Sciatic nerve (tissue), 2 donors: ENCODE results near the gene LDB2. TPM values are rescaled to one million over a fixed set of nuclear protein-coding genes. Genes with fewer than 3 reads are reported as not detected.

Experiments
- ATAC-seq: fragments of 200-7000 bp; cut with Tn5 transposase; one replicate; pipeline ENCODE4 v1.9.1; 2020; ENCODE audit warnings: mild to moderate bottlenecking, moderate library complexity
- DNase-seq: peaks from one replicate; pipeline ENCODE4 v3.0.0-alpha.2; 2020; ENCODE audit warnings: low spot score
- intact Hi-C: fragments of 100-400 bp; cut with DNase I; formaldehyde crosslinking; loops from one replicate; pipeline ENCODE4 v1.14.2; 2022
- total RNA-seq: library from RNA; stranded (reverse); fragmentation: NEBNext Ultra II Directional; extraction: Animal tissue kit (Norgen Biotek cat#: 25700); gene quantifications from one replicate; pipeline ENCODE4 v1.2.1, GENCODE V29; 2021
- donor health status: DM: no; HTN: no; CAD: no.
- donor health status: DM: no; HTN: no; CAD: no.

Gene LDB2
- total RNA-seq, 1 donor from 2014 or later: 104 TPM

- ATAC-seq (no peak), DNase-seq (no peak)
- intact Hi-C loops: no loop called here
Observed at GRCh38 chr4:16707874-16708273, 190.6 kb downstream of the LDB2 start.

GRCh38 chr4:16706251-16706650 is 192.2 kb downstream of the LDB2 start:
- DNase-seq (no peak), ATAC-seq (no peak)
- intact Hi-C loops: no loop called here

- DNase-seq: no peak
- intact Hi-C loops: no loop called here
- no peak for ATAC-seq
Observed at GRCh38 chr4:16705341-16705740, 193.1 kb downstream of the LDB2 start.

DNA sequence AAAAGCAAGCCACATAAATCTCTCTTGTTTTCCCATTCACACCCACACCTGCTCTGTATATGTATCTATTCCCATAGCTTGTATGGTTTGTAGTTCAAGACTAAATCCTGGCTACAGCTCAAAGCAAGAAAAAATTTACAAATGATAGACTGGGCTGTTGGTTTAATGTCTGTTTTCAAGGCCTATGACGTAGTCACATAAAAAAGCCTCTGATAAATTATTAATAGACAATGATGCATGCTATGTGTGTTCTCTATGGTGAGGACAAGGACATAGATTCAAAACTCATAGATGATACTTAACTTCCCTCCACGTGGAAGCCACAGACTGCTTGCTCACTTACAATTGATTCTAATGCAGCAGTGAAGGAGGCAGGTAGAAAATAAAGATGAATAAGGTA is 194.0 kb downstream of the LDB2 start:
- intact Hi-C loops: no loop called here
- ATAC-seq (no peak), DNase-seq (no peak)

DNA sequence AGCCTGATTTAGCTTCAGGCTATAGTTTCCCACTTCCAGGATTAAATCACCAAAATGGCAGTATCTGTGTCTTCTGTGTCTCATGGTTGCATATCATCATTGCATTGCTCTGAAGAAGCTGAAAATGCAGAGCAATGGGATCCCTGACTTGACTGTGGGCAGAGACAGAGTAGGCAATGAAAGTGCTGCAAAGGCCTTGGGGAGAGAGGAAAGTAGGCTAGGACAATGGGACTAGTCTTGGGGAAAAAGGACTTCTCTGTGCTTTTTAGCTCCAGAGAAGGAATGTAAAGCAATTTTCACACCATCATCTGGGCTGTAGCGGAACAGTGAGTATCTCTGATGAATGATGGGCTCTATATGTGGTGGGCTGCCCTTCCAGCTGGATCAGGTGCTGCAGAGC is 202.5 kb downstream of the LDB2 start:
- ATAC-seq: no peak
- intact Hi-C loops: no loop called here
- DNase-seq: no peak

DNA sequence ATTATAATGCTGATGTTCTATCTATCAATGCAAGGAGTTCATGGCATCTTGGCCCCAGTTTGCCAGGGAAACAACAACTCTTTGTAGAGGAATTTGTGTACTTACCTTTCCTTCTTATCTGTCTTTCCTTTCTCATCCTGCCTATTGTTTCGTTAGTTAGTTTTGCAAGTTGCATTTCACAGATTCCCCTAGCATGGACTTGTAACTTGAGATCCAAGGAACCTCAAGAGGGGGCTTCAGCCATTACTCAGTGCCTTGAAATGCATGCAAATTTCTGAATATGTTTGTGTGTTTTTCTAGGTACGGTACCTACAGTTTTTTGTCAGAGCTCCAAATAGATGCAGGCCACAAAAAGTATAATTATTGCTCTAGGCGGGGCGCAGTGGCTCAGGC is 203.6 kb downstream of the LDB2 start:
- intact Hi-C loops: no loop called here
- DNase-seq (no peak), ATAC-seq (no peak)

- ATAC-seq: no peak
- intact Hi-C loops: no loop called here
- DNase-seq: no peak
Observed at GRCh38 chr4:16694173-16694883, 204.1 kb downstream of the LDB2 start.

- no peak for ATAC-seq
- intact Hi-C loops: no loop called here
- DNase-seq: no peak
Observed at GRCh38 chr4:16693641-16694040, 204.8 kb downstream of the LDB2 start.

- intact Hi-C loops: no loop called here
- no peak for DNase-seq
- ATAC-seq: peak; percentile 84
Observed at GRCh38 chr4:16692961-16693506, 205.4 kb downstream of the LDB2 start.

GRCh38 chr4:16692524-16692923 is 205.9 kb downstream of the LDB2 start:
- ATAC-seq (peak; percentile 72), DNase-seq (no peak)
- intact Hi-C loops: no loop called here

GRCh38 chr4:16692046-16692445 is 206.4 kb downstream of the LDB2 start:
- intact Hi-C loops: no loop called here

DNA sequence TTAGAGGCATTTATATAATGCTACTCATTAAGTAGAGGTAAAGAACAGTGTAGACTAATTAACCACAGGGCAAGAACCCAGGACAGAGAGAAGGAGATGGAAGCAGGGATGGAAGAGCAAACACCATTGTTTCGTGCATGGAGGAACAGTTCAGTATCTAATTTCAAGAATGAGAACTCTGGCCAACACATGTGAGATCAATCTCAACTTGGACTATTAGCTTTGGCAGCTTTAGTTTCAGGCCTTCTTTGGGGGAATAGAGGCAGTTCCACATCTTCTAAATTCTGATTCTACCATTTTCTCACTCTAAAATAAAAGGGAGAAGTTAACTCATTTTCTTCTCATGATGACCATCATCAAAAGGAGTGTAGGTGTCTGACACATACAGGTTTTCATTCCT is 207.0 kb downstream of the LDB2 start:
- peak; percentile 67 for ATAC-seq
- intact Hi-C loops: no loop called here
- DNase-seq: no peak

More at GRCh38 chr4:16692046-16692445, 206.4 kb downstream of the LDB2 start:
- no peak for DNase-seq
- ATAC-seq: no peak

DNA sequence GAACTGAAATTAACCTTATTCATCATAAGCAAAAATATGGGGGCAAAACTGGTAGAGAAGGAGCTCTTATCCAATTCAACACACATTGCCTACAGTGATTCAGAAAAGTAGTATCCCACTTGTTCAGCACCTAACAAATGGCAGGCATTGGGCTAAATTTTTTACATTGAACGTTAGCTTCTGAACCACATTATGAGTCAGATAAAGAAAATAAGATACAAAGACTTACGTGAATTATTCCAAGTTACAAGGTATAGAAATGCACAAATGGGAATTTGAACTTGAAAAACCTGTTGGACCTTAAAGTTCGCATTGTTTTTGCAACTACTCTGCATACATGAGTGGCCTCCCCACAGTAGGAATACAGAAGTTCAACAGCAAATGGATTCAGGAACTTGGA is 210.6 kb downstream of the LDB2 start:
- ATAC-seq (no peak), DNase-seq (no peak)
- intact Hi-C loops: no loop called here

DNA sequence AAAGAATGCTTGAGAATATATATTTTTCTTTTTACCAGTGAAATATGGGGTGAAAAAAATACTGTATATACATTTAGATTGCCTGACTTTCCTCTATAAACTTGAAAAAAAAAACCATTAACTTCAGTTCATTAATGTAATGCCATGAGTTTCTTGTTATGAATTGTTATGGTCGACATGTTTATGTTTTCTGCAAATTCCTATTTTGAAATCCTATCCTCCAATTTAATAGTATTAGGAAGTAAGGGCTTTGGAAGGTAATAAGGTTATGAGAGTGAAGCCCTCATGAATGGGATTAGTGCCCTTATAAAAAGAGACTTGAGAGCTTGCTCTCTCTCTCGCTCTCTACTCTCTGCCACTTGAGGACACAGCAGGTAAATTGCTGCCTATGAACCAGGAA is 211.4 kb downstream of the LDB2 start:
- intact Hi-C loops: no loop called here
- DNase-seq (no peak), ATAC-seq (no peak)

- ATAC-seq: peak; percentile 80
- intact Hi-C loops: no loop called here
- DNase-seq: no peak
Observed at GRCh38 chr4:16686195-16686594, 212.2 kb downstream of the LDB2 start.

DNA sequence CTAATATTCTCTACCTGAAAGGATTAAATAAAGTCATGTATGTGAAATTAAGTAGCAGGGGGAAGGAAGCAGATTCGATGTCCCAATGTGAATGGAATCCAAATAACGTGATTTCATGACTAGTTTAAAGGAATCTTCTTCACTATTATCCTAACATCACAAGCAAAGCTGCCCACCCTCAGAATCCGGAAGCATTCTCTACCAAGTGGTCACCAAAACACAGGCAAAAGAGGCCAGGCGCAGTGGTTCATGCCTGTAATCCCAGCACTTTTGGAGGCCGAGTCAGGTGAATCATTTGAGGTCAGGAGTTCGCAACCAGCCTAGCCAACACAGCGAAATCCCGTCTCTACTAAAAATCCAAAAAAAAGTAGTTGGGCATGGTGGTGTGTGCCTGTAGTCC is 212.9 kb downstream of the LDB2 start:
- ATAC-seq (no peak), DNase-seq (no peak)
- intact Hi-C loops: no loop called here

DNA sequence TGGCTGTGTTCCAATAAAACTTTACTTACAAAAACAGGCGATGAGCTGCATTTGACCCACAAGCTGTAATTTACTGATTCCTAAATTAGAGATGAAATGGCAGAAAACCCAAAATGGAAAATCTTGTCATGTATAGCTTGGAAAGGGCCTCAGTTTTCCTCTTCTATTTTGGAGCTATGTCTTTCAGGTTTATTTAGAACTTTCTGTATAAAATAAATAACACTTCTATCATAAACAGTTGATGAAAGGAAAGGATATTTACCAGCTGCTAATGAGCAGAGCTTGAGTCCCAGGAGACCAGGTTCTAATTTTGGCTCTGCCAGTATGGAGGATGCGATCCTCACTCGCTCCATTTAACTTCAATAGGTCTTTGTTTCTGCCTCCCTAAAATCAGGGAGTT is 213.5 kb downstream of the LDB2 start:
- DNase-seq (no peak), ATAC-seq (no peak)

GRCh38 chr4:16684097-16684496 is 214.3 kb downstream of the LDB2 start:
- DNase-seq: no peak
- intact Hi-C loops: no loop called here
- ATAC-seq: peak; percentile 83

More for the DNA sequence above, 213.5 kb downstream of the LDB2 start:
- intact Hi-C loops: no loop called here

DNA sequence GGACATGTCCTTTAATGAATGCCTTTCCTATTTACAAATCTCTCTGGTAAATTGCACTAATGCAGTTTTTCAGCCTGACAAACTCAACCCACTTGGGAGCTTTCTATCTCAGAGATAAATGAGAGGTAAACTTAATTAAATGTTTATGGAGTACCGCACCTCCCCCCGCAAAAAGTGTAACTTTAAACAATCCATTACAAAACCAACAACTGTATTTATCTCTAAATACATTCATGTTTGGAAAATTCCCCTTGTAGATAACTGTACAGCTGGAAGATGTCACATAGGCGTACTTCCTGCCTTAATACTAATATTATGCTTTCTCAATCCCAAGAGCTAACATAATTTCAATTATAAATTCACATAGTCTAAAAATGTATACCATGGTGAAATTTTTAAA is 215.5 kb downstream of the LDB2 start:
- intact Hi-C loops: no loop called here
- ATAC-seq: no peak

DNA sequence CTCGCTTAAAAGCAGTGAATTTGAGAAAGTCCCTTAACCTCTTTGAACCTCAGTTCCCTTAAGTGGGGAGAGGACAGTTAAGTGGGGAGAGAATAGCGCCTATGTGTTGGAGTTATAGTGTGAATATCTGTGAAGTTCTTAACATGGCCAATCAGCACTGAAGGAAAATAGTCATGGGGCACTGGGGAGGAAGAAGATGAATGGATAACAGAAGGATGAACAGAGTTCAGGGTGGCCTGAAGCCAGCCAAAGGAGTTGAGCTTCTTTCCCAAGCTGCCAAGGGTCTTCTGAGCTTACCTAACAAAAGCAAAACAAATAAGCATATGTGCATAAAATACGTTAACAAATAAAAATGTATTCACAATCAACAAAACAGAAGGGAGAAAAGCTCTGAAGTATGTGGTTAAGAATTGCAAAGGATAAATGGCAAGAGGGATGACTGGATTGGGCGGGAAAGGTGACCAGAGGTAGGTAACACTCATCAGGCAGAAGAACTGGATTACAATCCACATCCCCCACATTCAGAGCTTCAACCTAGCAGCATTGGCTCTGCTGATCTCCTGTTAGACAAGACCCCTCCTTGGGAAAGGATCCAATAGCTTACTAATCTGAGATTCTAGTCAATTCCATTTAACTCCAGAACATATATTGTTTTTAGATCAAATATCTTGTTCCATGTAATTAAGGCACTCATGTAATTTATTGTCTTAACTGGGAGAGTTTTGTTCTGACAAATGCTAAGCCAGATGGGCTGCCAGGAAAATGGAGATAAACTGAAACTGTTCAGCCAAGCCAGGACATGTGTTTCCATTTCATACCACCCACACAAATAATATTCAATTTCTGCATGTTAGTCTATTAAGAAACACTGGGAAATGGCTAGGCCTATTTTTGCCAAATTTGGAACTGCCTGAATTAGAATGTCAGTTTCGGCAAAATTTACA is 221.2 kb downstream of the LDB2 start:
- DNase-seq: no peak
- intact Hi-C loops: no loop called here
- peak; percentile 65 for ATAC-seq

More for the DNA sequence above, 215.5 kb downstream of the LDB2 start:
- no peak for DNase-seq
